Caco-2 (cell line): ENCODE measurements around the gene MIEF2. TPM values are rescaled to one million over a fixed set of nuclear protein-coding genes. Genes with fewer than 3 reads are reported as not detected.

Experiments used
- BruUV-seq: library from RNA; stranded (reverse); fragments of 400-500 nt; replicated peaks from 2 replicates; lab custom pipeline; 2021; lab: Mats Ljungman, UMichigan
- CTCF ChIA-PET: fragments of 300-600 bp; sonication (Branson Sonifier 250); formaldehyde crosslinking; loops from one replicate; lab custom pipeline; 2022; ENCODE audit warnings: antibody characterized with exemption; lab: Charles Lee
- POLR2A ChIA-PET: fragments of 300-600 bp; sonication (Branson Sonifier 250); formaldehyde crosslinking; loops from one replicate; lab custom pipeline; 2022; ENCODE audit warnings: antibody characterized with exemption; lab: Charles Lee
- DNase-seq, 2 experiments: peaks; one replicate each; pipeline versions ENCODE4 v3.0.0 to v3.0.0-alpha.2; 2020 to 2022
- H3K27me3 ChIP-seq: replicated peaks from 2 replicates; pipeline ENCODE4 v1.6.0; 2011; ENCODE audit warnings: low read length; ENCODE audit not compliant: control insufficient read depth, insufficient read depth
- H3K36me3 ChIP-seq: 2 replicates; pipeline ENCODE4 v1.5.1; 2011; ENCODE audit warnings: low read length; ENCODE audit not compliant: control insufficient read depth, insufficient read depth
- H3K4me1 ChIP-seq: fragments of 250-450 bp; sonication (Bioruptor Pico); 2 replicates; pipeline ENCODE4 v1.5.1; 2020; ENCODE audit warnings: mild to moderate bottlenecking
- H3K4me3 ChIP-seq: 2 replicates; pipeline ENCODE4 v1.5.1; 2011; ENCODE audit warnings: low read depth, mild to moderate bottlenecking, control low read depth, low read length
- H3K9me3 ChIP-seq: fragments of 250-450 bp; sonication (Bioruptor Pico); 2 replicates; pipeline ENCODE4 v1.5.1; 2020; ENCODE audit warnings: mild to moderate bottlenecking, moderate library complexity
- H3K27ac Mint-ChIP-seq: one replicate; pipeline ENCODE4 v1.8.0; 2022; ENCODE audit warnings: mixed read lengths; ENCODE audit not compliant: unreplicated experiment
- H3K27me3 Mint-ChIP-seq: one replicate; pipeline ENCODE4 v1.8.0; 2022; ENCODE audit warnings: mixed read lengths; ENCODE audit not compliant: insufficient read depth, unreplicated experiment
- H3K36me3 Mint-ChIP-seq: one replicate; pipeline ENCODE4 v1.8.0; 2022; ENCODE audit warnings: mild to moderate bottlenecking, mixed read lengths; ENCODE audit not compliant: insufficient read depth, unreplicated experiment
- H3K4me1 Mint-ChIP-seq: one replicate; pipeline ENCODE4 v1.8.0; 2022; ENCODE audit warnings: low read depth, mixed read lengths; ENCODE audit not compliant: unreplicated experiment
- H3K4me3 Mint-ChIP-seq: one replicate; pipeline ENCODE4 v1.8.0; 2022; ENCODE audit warnings: mild to moderate bottlenecking, moderate library complexity, mixed read lengths; ENCODE audit not compliant: unreplicated experiment
- H3K9me3 Mint-ChIP-seq: one replicate; pipeline ENCODE4 v1.8.0; 2022; ENCODE audit warnings: mixed read lengths; ENCODE audit not compliant: unreplicated experiment
- intact Hi-C: fragments of 100-400 bp; cut with micrococcal nuclease; formaldehyde crosslinking; loops from one replicate; pipeline ENCODE4 v1.10.0; 2022; ENCODE audit not compliant: unreplicated experiment
- total RNA-seq: library from RNA; stranded (reverse); gene quantifications from 2 replicates; pipeline ENCODE4 v1.2.3, GENCODE V29; 2022
- TF ChIP-seq, protein P1 (sequence below), 2 experiments: fragments of 200-600 bp in 1 of 2; IDR thresholded peaks; 1 replicate in 1 of 2; 2 replicates in 1 of 2; pipeline versions ENCODE4 v1.5.1 to v1.8.0; 2011 to 2022; ENCODE audit warnings: antibody characterized with exemption in 1 of 2, control low read depth in 1 of 2, inconsistent platforms in 1 of 2, low read depth in 1 of 2, low read length in 1 of 2, mild to moderate bottlenecking in 1 of 2, moderate library complexity in 1 of 2; ENCODE audit not compliant: insufficient read depth in 1 of 2, severe bottlenecking in 1 of 2, unreplicated experiment in 1 of 2

MIEF2 gene
- total RNA-seq, 1 experiment from 2014 or later, result 22.3 TPM

DNA sequence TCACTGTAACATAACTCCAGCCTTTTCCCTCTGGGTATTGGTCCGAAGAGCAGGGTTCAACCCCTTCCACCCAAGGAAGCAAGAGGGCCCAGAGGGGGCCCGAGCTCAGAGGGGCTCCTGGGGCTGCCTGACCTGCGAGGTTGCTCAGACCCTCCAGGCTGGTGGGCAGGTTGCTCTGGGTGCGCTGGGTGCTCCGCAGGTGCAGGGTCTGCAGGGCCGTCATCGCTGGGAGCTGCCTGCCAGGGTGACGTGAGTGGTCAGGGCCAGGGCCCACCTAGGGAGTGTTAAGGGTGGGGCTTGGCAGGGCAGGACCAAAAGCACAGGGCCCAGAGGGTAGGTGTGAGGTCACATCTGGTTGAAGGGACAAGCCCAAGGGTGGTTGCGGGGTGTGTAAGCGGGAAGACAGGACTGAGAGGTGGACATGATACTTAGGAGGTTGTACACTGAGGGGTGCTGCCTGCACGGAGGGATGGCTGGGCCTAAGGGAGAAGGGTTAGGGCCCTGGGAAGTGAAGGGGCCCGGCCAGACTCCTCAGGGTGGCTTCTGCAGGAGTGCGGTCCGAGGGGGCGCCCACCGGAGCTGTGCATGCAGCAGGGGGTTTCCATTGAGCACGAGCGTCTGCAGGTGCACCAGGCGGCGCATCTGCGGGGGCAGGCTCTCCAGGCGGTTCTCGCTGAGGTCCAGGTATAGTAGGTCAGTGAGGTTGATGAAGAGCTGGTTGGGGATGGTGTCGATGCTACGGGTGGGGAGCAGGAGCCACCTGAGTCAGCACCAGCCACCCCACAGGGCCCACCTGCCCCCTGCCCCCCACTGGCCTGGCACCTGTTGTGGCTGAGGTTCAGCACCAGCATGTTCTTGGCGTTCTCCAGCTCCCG is 6.3 kb upstream of the MIEF2 start:
- Histone ChIP-seq H3K4me3 (no peak overlapping the region), H3K4me1 (peaks cover 10% of the 10 kb centered on the region), H3K9me3 (no peaks in the 10 kb centered on the region), H3K36me3 (peaks cover 9% of the 10 kb centered on the region), H3K27me3 (no peaks in the 10 kb centered on the region)
- TF ChIP-seq, protein P1, sequence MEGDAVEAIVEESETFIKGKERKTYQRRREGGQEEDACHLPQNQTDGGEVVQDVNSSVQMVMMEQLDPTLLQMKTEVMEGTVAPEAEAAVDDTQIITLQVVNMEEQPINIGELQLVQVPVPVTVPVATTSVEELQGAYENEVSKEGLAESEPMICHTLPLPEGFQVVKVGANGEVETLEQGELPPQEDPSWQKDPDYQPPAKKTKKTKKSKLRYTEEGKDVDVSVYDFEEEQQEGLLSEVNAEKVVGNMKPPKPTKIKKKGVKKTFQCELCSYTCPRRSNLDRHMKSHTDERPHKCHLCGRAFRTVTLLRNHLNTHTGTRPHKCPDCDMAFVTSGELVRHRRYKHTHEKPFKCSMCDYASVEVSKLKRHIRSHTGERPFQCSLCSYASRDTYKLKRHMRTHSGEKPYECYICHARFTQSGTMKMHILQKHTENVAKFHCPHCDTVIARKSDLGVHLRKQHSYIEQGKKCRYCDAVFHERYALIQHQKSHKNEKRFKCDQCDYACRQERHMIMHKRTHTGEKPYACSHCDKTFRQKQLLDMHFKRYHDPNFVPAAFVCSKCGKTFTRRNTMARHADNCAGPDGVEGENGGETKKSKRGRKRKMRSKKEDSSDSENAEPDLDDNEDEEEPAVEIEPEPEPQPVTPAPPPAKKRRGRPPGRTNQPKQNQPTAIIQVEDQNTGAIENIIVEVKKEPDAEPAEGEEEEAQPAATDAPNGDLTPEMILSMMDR (IDR thresholded peaks at IDR 0.05; ENCODE audit: insufficient read depth in 1 of 2, low read depth in 1 of 2, low read length in 1 of 2, severe bottlenecking in 1 of 2, unreplicated experiment in 1 of 2), result no peak
- Mint-ChIP-seq H3K27me3 (no peaks in the 10 kb centered on the region), H3K4me3 (no peak overlapping the region), H3K27ac (no peak overlapping the region), H3K36me3 (peaks cover 70% of the 10 kb centered on the region), H3K9me3 (no peaks in the 10 kb centered on the region), H3K4me1 (no peaks in the 10 kb centered on the region)
- ChIA-PET CTCF (no interaction called here), POLR2A (no interaction called here)
- DNase-seq, result no peak
- intact Hi-C loops, result no loop called here
- BruUV-seq, result no TSS peak

DNA sequence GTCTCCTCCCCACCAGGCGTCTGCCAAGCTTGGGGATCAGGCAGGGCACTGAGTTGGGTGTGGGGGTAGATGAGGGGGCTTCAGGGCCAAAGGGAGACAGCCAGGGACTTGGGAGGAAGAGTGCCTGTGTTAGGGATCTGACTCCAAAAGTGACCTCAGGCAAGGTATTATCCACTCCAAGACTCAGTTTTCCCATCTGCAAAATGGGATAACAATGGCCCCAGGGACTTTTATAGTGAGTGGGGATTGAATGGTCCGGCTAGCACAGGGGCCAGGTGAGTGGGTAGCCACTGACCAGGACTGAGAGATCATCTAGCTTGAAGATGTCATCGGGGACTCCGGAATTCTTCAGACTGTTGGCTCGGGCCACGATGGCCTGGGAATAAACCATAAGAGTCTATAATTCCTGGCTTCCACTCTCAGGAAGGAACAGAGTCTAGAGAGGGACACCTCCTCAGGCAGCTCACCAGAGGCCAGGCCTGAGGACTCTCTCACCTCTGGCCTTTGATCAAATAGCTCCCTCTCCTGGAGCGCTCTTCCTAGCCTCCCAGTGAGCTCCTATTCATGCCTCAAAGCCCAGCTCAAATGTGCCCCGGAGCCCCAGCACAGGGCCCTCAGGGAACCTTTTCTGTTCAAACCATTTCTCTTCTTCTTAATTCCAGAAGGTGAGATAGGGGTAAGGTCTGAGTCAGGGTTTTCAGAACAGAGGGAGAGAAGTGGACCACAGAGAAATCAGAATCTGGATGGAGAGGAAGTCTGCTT is 5.4 kb upstream of the MIEF2 start:
- peaks cover 19% of the 10 kb centered on the region for H3K4me1 ChIP-seq
- ChIA-PET CTCF (interaction anchor here (1.0 kb wide), 1 partner anchor 70 kb away, joined by 3 read pairs; no protein-coding TSS in a partner anchor), POLR2A (no interaction called here)
- intact Hi-C loops, result loop anchor here (5.0 kb wide), 1 partner anchor 73 kb away; the partner anchor contains the start of gene ALKBH5
- no peak for DNase-seq
- H3K4me3 ChIP-seq, result no peak overlapping the region
- no peaks in the 10 kb centered on the region for H3K27me3 ChIP-seq
- TF ChIP-seq, protein P1 (IDR thresholded peaks at IDR 0.05; ENCODE audit: insufficient read depth in 1 of 2, low read depth in 1 of 2, low read length in 1 of 2, severe bottlenecking in 1 of 2, unreplicated experiment in 1 of 2), result no peak
- H3K9me3 ChIP-seq, result no peaks in the 10 kb centered on the region
- Mint-ChIP-seq H3K27me3 (no peaks in the 10 kb centered on the region), H3K36me3 (peaks cover 62% of the 10 kb centered on the region), H3K4me1 (peaks cover 4% of the 10 kb centered on the region), H3K27ac (no peak overlapping the region), H3K4me3 (no peak overlapping the region), H3K9me3 (no peaks in the 10 kb centered on the region)
- peaks cover 8% of the 10 kb centered on the region for H3K36me3 ChIP-seq
- BruUV-seq, result no TSS peak

DNA sequence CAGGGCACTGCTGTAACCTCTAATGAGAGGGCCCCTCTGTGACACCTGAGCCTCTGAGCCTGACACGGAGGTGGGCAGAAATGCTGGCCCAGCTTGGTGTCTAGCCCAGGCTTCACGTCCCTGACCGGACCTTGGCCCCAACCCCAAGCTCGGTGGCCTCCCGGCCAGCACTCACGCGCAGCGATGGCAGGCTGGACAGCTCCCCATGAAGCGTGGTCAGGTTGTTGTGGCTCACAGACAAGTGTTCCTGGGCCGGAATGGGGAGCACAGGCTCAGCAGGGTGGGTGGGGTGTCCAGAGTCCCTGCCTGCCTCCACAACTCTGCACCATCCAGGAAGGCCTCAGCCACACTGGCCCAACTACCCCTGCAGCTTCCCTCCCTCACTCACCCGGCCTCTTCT is 4.1 kb upstream of the MIEF2 start:
- Mint-ChIP-seq H3K9me3 (no peaks in the 10 kb centered on the region), H3K4me3 (no peak overlapping the region), H3K36me3 (peaks cover 60% of the 10 kb centered on the region), H3K27me3 (no peaks in the 10 kb centered on the region), H3K27ac (no peak overlapping the region), H3K4me1 (peaks cover 4% of the 10 kb centered on the region)
- Histone ChIP-seq H3K9me3 (no peaks in the 10 kb centered on the region), H3K4me1 (peaks cover 20% of the 10 kb centered on the region), H3K36me3 (peaks cover 7% of the 10 kb centered on the region), H3K27me3 (no peaks in the 10 kb centered on the region), H3K4me3 (no peak overlapping the region)
- ChIA-PET POLR2A (no interaction called here), CTCF (no interaction called here)
- DNase-seq, result no peak
- BruUV-seq, result no TSS peak
- TF ChIP-seq, protein P1 (IDR thresholded peaks at IDR 0.05; ENCODE audit: insufficient read depth in 1 of 2, low read depth in 1 of 2, low read length in 1 of 2, severe bottlenecking in 1 of 2, unreplicated experiment in 1 of 2), result no peak
- intact Hi-C loops, result loop anchor here (5.0 kb wide), 1 partner anchor 74 kb away; the partner anchor contains the start of gene ALKBH5
